IMR-90 (cell line): Measurements from ENCODE around the gene ITGAE. TPM values are rescaled to one million over a fixed set of nuclear protein-coding genes. Genes with fewer than 3 reads are reported as not detected.

Experiments
- ATAC-seq: fragments of 200-7000 bp; cut with Tn5 transposase; 2 replicates; pipeline ENCODE4 v1.9.1; 2020; ENCODE audit warnings: low read depth, mild to moderate bottlenecking, moderate library complexity
- BruUV-seq: library from RNA; stranded (reverse); fragments of 400-500 nt; replicated peaks from 2 replicates; lab custom pipeline; 2021; lab: Mats Ljungman, UMichigan
- CTCF ChIA-PET: fragments of 300-600 bp; formaldehyde crosslinking; extraction: SDS; loops from one replicate; lab custom pipeline; 2021; ENCODE audit warnings: antibody characterized with exemption; lab: Yijun Ruan, JAX
- POLR2A ChIA-PET: fragments of 300-600 bp; sonication (Branson Sonifier 250); formaldehyde crosslinking; loops from one replicate; lab custom pipeline; 2022; ENCODE audit warnings: antibody characterized with exemption; ENCODE audit not compliant: unreplicated experiment; lab: Charles Lee
- DNase-seq: peaks from one replicate; pipeline ENCODE4 v3.0.0; 2013
- H2AFZ ChIP-seq: replicated peaks from 2 replicates; pipeline ENCODE3; 2013; ENCODE audit warnings: low read length, mild to moderate bottlenecking; ENCODE audit not compliant: poor library complexity
- H2AK5ac ChIP-seq: 2 replicates; pipeline ENCODE4 v1.6.1; 2013; ENCODE audit warnings: low read depth, low read length, inconsistent platforms
- H2AK9ac ChIP-seq: replicated peaks from 2 replicates; pipeline ENCODE3; 2013; ENCODE audit warnings: mild to moderate bottlenecking, low read depth, low read length, moderate library complexity; ENCODE audit not compliant: poor library complexity
- H2BK120ac ChIP-seq: 2 replicates; pipeline ENCODE4 v1.6.1; 2013; ENCODE audit warnings: low read depth, low read length, inconsistent platforms
- H2BK15ac ChIP-seq: 3 replicates; pipeline ENCODE4 v1.6.1; 2013; ENCODE audit warnings: low read depth, low read length, inconsistent platforms
- H2BK20ac ChIP-seq: 2 replicates; pipeline ENCODE4 v1.6.1; 2013; ENCODE audit warnings: low read depth, mild to moderate bottlenecking, inconsistent platforms, low read length, moderate library complexity
- H2BK5ac ChIP-seq: 2 replicates; pipeline ENCODE4 v1.6.1; 2013; ENCODE audit warnings: mild to moderate bottlenecking, low read depth, low read length, inconsistent platforms; ENCODE audit not compliant: poor library complexity, severe bottlenecking
- H3K14ac ChIP-seq: replicated peaks from 2 replicates; pipeline ENCODE4 v1.6.1; 2013; ENCODE audit warnings: low read depth, low read length, inconsistent platforms
- H3K18ac ChIP-seq: 2 replicates; pipeline ENCODE4 v1.6.1; 2013; ENCODE audit warnings: low read depth, low read length, control low read depth
- H3K23ac ChIP-seq: 2 replicates; pipeline ENCODE4 v1.6.1; 2013; ENCODE audit warnings: low read depth, low read length, inconsistent platforms
- H3K27ac ChIP-seq: 2 replicates; pipeline ENCODE4 v1.5.1; 2013; ENCODE audit warnings: mild to moderate bottlenecking, control low read depth, low read length; ENCODE audit not compliant: insufficient read depth
- H3K27me3 ChIP-seq: 2 replicates; pipeline ENCODE4 v1.6.1; 2013; ENCODE audit warnings: low read length; ENCODE audit not compliant: control insufficient read depth, insufficient read depth
- H3K36me3 ChIP-seq: 2 replicates; pipeline ENCODE4 v1.6.1; 2013; ENCODE audit warnings: low read length, mixed read lengths; ENCODE audit not compliant: control insufficient read depth, insufficient read depth
- H3K4ac ChIP-seq: 2 replicates; pipeline ENCODE4 v1.6.1; 2013; ENCODE audit warnings: low read depth, low read length, inconsistent platforms
- H3K4me1 ChIP-seq: 2 replicates; pipeline ENCODE4 v1.6.1; 2013; ENCODE audit warnings: low read length, mixed read lengths; ENCODE audit not compliant: control insufficient read depth, insufficient read depth
- H3K4me2 ChIP-seq: 2 replicates; pipeline ENCODE4 v1.6.1; 2013; ENCODE audit warnings: low read depth, mild to moderate bottlenecking, control low read depth, low read length, moderate library complexity
- H3K4me3 ChIP-seq: 2 replicates; pipeline ENCODE4 v1.5.1; 2013; ENCODE audit warnings: low read depth, mild to moderate bottlenecking, control low read depth, low read length, moderate library complexity; ENCODE audit not compliant: insufficient read depth
- H3K56ac ChIP-seq: 2 replicates; pipeline ENCODE4 v1.6.1; 2013; ENCODE audit warnings: low read length, inconsistent platforms; ENCODE audit not compliant: insufficient read depth; ENCODE audit errors: extremely low read depth
- H3K79me1 ChIP-seq, 2 experiments: 2 replicates each; pipeline ENCODE4 v1.6.1; 2013; ENCODE audit warnings: low read length in 2 of 2, inconsistent platforms in 1 of 2, low read depth in 1 of 2
- H3K9ac ChIP-seq: 2 replicates; pipeline ENCODE4 v1.6.1; 2013; ENCODE audit warnings: low read depth, low read length, control low read depth
- H3K9me1 ChIP-seq: 2 replicates; pipeline ENCODE4 v1.6.1; 2013; ENCODE audit warnings: low read length, inconsistent platforms; ENCODE audit not compliant: insufficient read depth
- H3K9me3 ChIP-seq: 2 replicates; pipeline ENCODE4 v1.6.1; 2013; ENCODE audit warnings: low read length; ENCODE audit not compliant: control insufficient read depth, insufficient read depth
- H4K20me1 ChIP-seq: 2 replicates; pipeline ENCODE4 v1.6.1; 2013; ENCODE audit warnings: low read length, inconsistent platforms; ENCODE audit not compliant: insufficient read depth
- H4K5ac ChIP-seq: 2 replicates; pipeline ENCODE4 v1.6.1; 2013; ENCODE audit warnings: mild to moderate bottlenecking, low read depth, low read length, control low read depth
- H4K8ac ChIP-seq, 2 experiments: 2 replicates each; pipeline ENCODE4 v1.6.1; 2013; ENCODE audit warnings: low read depth in 2 of 2, low read length in 2 of 2, control low read depth in 1 of 2, inconsistent platforms in 1 of 2
- H4K91ac ChIP-seq: 2 replicates; pipeline ENCODE4 v1.6.1; 2013; ENCODE audit warnings: low read depth, low read length, inconsistent platforms; ENCODE audit not compliant: insufficient read depth
- CEBPB ChIP-seq: IDR thresholded peaks from 2 replicates; pipeline ENCODE4 v1.6.1; 2012; ENCODE audit warnings: low read depth, low read length, improper control_type of control experiment
- CHD1 ChIP-seq: IDR thresholded peaks from 2 replicates; pipeline ENCODE4 v1.6.1; 2012; ENCODE audit warnings: low read depth, low read length, improper control_type of control experiment
- MAFK ChIP-seq: IDR thresholded peaks from 2 replicates; pipeline ENCODE4 v1.6.1; 2012; ENCODE audit warnings: low read depth, low read length, improper control_type of control experiment
- POLR2A ChIP-seq: IDR thresholded peaks from 2 replicates; pipeline ENCODE4 v1.6.1; 2012; ENCODE audit warnings: mild to moderate bottlenecking, low read depth, low read length
- RAD21 ChIP-seq: IDR thresholded peaks from 2 replicates; pipeline ENCODE4 v1.6.1; 2012; ENCODE audit warnings: low read length, improper control_type of control experiment
- RCOR1 ChIP-seq: IDR thresholded peaks from 2 replicates; pipeline ENCODE4 v1.6.1; 2012; ENCODE audit warnings: mild to moderate bottlenecking, low read length, improper control_type of control experiment; ENCODE audit not compliant: insufficient replicate concordance
- RFX5 ChIP-seq: IDR thresholded peaks from 2 replicates; pipeline ENCODE4 v1.8.0; 2012; ENCODE audit warnings: low read depth, mild to moderate bottlenecking, low read length, moderate library complexity
- SMC3 ChIP-seq: fragments of 150-350 bp; IDR thresholded peaks from 2 replicates; pipeline ENCODE4 v1.6.1; 2016; ENCODE audit warnings: low read depth, mild to moderate bottlenecking, antibody characterized with exemption, low read length, moderate library complexity
- WGBS, 2 experiments: methylation state at CpG; one replicate each; pipeline versions ENCODE4 v1.1.5 to v1.1.7; 2013; ENCODE audit warnings: missing lambda C conversion rate in 2 of 2; ENCODE audit not compliant: insufficient read length in 1 of 2; ENCODE audit errors: extremely low coverage in 2 of 2; 5-methylcytosine and 5-hydroxymethylcytosine counted together
- dilution Hi-C: fragments of 300-500 bp; cut with HindIII; formaldehyde crosslinking; loops from one replicate; pipeline ENCODE4 v1.14.3; 2018; ENCODE audit warnings: low sequenced_read_pairs; ENCODE audit not compliant: unreplicated experiment
- in situ Hi-C: fragments of 300-500 bp; cut with MboI; formaldehyde crosslinking; loops from 3 replicates; pipeline ENCODE4 v1.14.3; 2019; ENCODE audit warnings: low sequenced_read_pairs, inconsistent platforms, mixed read lengths
- intact Hi-C: fragments of 100-400 bp; cut with micrococcal nuclease; formaldehyde crosslinking; loops from 2 replicates; pipeline ENCODE4 v1.10.0; 2022
- polyA plus RNA-seq, 3 experiments: library from polyadenylated mRNA; depleted of rRNA; stranded (reverse); fragments of >200 nt; gene quantifications; 2 replicates each; pipeline ENCODE4 v1.2.3, GENCODE V29; 2012; ENCODE audit warnings: low replicate concordance in 1 of 3
- total RNA-seq: library from RNA; depleted of rRNA; stranded (reverse); fragments of >200 nt; gene quantifications from 2 replicates; pipeline ENCODE4 v1.2.3, GENCODE V29; 2012
- TF ChIP-seq, protein P1 (sequence below): fragments of 150-350 bp; IDR thresholded peaks from 2 replicates; pipeline ENCODE4 v1.6.1; 2016; ENCODE audit warnings: low read depth, mild to moderate bottlenecking, low read length, moderate library complexity, borderline replicate concordance

ITGAE gene
- total and polyA plus RNA-seq, 2 of the 4 experiments (the other 2 are of a cell fraction), result 54.1 to 60.8 TPM

DNA sequence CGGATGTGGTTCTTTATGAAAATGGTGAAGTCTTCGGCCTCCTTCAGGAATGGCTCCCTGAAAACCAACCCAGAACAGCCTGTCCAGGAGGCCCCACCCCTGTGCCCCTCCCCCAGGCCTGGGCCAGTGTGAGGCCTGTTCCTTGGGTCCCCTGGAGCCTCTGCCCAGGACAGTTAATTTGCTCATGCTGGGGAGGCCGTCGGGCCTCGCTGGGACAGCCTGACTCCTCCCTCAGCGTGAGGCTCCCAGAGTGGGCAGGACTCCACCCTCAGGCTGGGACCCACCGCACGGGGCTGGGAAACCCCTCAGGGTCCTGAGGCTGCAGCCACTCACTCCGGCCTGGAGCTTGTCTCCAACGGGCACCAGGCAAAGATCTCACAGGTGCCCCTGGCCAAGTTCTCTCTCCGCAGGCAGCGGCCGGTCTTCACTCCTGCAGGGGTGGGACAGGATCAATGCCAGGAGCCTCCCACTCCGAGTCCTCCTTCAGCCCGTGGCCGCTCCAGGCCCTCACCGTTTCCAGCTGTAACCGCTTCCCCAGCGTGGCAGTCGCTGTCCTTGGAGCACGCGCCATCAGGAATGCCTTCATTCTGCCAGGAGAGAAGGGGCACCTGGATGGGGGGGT lies 110.8 kb downstream of the ITGAE start:
- BruUV-seq, result no TSS peak
- WGBS, 2 experiments, result 95% methylated on average over 8 of the region's 22 CpGs; no CpG with 5 or more reads in 1 of the 2 experiments
- H4K8ac ChIP-seq, result no peak overlapping the region

More for the DNA sequence above, 110.8 kb downstream of the ITGAE start:
- Histone ChIP-seq H3K9ac (no peak overlapping the region), H3K79me1 (no peaks in the 10 kb centered on the region), H3K9me1 (no peaks in the 10 kb centered on the region), H2BK20ac (no peak overlapping the region), H3K4me2 (no peak overlapping the region), H2BK15ac (no peak overlapping the region), H3K23ac (no peak overlapping the region), H3K9me3 (no peaks in the 10 kb centered on the region), H2BK5ac (no peak overlapping the region), H2AFZ (no peak overlapping the region), H3K18ac (no peak overlapping the region), H4K91ac (no peak overlapping the region), H4K5ac (no peak overlapping the region), H3K4me3 (no peak overlapping the region), H3K27me3 (peaks cover 10% of the 10 kb centered on the region), H2BK120ac (no peak overlapping the region), H4K20me1 (no peaks in the 10 kb centered on the region), H3K4ac (no peak overlapping the region), H3K27ac (no peak overlapping the region), H3K4me1 (peaks cover 4% of the 10 kb centered on the region; the same call in 1 of the 2 replicates), H2AK9ac (no peak overlapping the region), H2AK5ac (no peak overlapping the region), H3K36me3 (no peaks in the 10 kb centered on the region), H3K14ac (no peak overlapping the region), H3K56ac (no peak overlapping the region)
- ChIA-PET CTCF (no interaction called here), POLR2A (no interaction called here)
- TF ChIP-seq RCOR1 (no peak), RAD21 (no peak), POLR2A (no peak), CEBPB (no peak), SMC3 (no peak), MAFK (no peak), CHD1 (no peak), RFX5 (no peak)
- TF ChIP-seq, protein P1, sequence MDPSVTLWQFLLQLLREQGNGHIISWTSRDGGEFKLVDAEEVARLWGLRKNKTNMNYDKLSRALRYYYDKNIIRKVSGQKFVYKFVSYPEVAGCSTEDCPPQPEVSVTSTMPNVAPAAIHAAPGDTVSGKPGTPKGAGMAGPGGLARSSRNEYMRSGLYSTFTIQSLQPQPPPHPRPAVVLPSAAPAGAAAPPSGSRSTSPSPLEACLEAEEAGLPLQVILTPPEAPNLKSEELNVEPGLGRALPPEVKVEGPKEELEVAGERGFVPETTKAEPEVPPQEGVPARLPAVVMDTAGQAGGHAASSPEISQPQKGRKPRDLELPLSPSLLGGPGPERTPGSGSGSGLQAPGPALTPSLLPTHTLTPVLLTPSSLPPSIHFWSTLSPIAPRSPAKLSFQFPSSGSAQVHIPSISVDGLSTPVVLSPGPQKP, result no peak
- DNase-seq (no peak), ATAC-seq (no peak)
- intact Hi-C loops (no loop called here), dilution Hi-C loops (no loop called here), in situ Hi-C loops (no loop called here)
